Right atrium auricular region (tissue), 2 donors: ENCODE results near the gene NOD1. TPM values are rescaled to one million over a fixed set of nuclear protein-coding genes. Genes with fewer than 3 reads are reported as not detected.
"Not testable (repeated sequence)": the region's sequence is repeated elsewhere in the genome, so short reads cannot be mapped to it uniquely, and the experiment has no call there.

Source experiments
- DNase-seq: peaks from one replicate; pipeline ENCODE4 v3.0.0-alpha.2; 2019; ENCODE audit warnings: low spot score
- H3K27ac ChIP-seq, 2 donors: fragments of 200-600 bp; sonication (generic); 1 replicate in 1 of 2; 2 replicates in 1 of 2; pipeline ENCODE4 v1.5.1; 2016 to 2019
- H3K27me3 ChIP-seq, 2 donors: fragments of 200-600 bp; sonication (generic); one replicate each; pipeline versions ENCODE4 v1.5.1 to v1.6.0; 2017 to 2019
- H3K36me3 ChIP-seq: fragments of 200-600 bp; sonication (generic); one replicate; pipeline ENCODE4 v1.5.1; 2016
- H3K4me1 ChIP-seq, 2 donors: fragments of 200-600 bp; sonication (generic); one replicate each; pipeline versions ENCODE4 v1.5.1 to v1.6.0; 2017 to 2019
- H3K4me3 ChIP-seq, 2 donors: fragments of 200-600 bp; sonication (generic); 1 replicate in 1 of 2; 2 replicates in 1 of 2; pipeline ENCODE4 v1.5.1; 2017 to 2019; ENCODE audit warnings: mild to moderate bottlenecking in 1 of 2, moderate library complexity in 1 of 2
- H3K9me3 ChIP-seq, 2 donors: fragments of 200-600 bp; sonication (generic); one replicate each; pipeline ENCODE4 v1.5.1; 2019
- total RNA-seq, 2 donors: library from RNA; depleted of rRNA; stranded (reverse); fragments of >200 nt; gene quantifications; one replicate each; pipeline ENCODE4 v1.1.0, GENCODE V29; 2016
- TF ChIP-seq, protein P1 (sequence below), 2 donors: fragments of 200-600 bp; sonication (generic); IDR thresholded peaks; one replicate each; pipeline ENCODE4 v1.5.1; 2019; ENCODE audit warnings: antibody characterized with exemption in 2 of 2

The NOD1 gene
- total RNA-seq, 2 donors from 2014 or later, result 9.0 to 11.2 TPM

DNA sequence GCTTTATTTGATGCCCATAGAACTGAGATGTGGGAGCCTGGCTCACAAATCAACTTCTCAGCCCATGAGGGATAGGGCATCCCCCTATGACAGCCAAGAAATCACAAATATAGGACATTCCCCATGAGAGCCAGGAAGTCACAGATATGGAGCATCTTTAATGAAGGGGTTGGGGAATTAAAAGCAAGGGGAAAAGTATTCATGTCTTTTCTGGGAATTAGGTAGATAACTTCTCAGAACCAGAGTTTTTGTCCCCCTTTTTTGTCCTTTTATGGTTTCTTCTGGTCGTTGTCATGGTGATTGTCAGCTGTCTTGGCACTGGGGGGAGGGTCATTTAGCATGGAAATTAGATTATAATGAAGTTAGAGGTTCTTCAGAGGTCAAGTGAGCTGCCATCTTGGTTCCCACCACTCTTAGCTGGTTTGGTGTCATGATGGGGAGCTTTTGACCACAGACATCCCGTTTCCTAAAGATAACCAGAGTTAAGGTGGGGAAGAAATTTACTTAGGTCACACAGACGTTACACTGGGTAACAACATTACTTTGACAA lies 56.9 kb downstream of the NOD1 start:
- H3K4me1 ChIP-seq, result no peaks in the 10 kb centered on the region
- H3K9me3 ChIP-seq, result no peaks in the 10 kb centered on the region
- DNase-seq, result no peak
- no peak overlapping the region for H3K4me3 ChIP-seq
- TF ChIP-seq, protein P1, sequence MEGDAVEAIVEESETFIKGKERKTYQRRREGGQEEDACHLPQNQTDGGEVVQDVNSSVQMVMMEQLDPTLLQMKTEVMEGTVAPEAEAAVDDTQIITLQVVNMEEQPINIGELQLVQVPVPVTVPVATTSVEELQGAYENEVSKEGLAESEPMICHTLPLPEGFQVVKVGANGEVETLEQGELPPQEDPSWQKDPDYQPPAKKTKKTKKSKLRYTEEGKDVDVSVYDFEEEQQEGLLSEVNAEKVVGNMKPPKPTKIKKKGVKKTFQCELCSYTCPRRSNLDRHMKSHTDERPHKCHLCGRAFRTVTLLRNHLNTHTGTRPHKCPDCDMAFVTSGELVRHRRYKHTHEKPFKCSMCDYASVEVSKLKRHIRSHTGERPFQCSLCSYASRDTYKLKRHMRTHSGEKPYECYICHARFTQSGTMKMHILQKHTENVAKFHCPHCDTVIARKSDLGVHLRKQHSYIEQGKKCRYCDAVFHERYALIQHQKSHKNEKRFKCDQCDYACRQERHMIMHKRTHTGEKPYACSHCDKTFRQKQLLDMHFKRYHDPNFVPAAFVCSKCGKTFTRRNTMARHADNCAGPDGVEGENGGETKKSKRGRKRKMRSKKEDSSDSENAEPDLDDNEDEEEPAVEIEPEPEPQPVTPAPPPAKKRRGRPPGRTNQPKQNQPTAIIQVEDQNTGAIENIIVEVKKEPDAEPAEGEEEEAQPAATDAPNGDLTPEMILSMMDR (IDR thresholded peaks at IDR 0.05), result no peak
- peaks cover 24% of the 10 kb centered on the region for H3K36me3 ChIP-seq
- H3K27ac ChIP-seq, result no peak overlapping the region
- H3K27me3 ChIP-seq, result no peaks in the 10 kb centered on the region

DNA sequence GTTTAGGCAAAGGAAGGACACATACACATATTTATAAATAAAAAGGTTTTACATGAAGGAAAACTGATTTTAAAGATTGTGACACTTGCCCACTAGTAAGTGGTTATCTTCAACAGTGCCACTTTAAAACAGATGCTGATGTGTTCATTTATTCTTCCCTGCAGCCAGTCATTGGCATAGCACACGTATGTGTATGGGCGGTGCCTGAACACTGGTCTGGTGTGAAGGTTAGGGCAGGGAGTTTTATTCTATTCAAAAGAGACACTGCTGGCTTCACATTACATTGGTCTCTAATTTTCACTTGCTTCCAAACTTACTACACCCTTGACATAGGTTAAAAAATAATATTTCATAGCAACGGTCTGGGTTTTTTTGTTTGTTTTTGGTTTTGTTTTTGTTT lies 57.9 kb downstream of the NOD1 start:
- no peaks in the 10 kb centered on the region for H3K9me3 ChIP-seq
- H3K4me3 ChIP-seq, result no peak overlapping the region
- peaks cover 20% of the 10 kb centered on the region for H3K36me3 ChIP-seq
- no peak for DNase-seq
- H3K27ac ChIP-seq, result no peak overlapping the region
- TF ChIP-seq, protein P1 (IDR thresholded peaks at IDR 0.05), result no peak
- H3K4me1 ChIP-seq, result no peaks in the 10 kb centered on the region
- H3K27me3 ChIP-seq, result no peaks in the 10 kb centered on the region

DNA sequence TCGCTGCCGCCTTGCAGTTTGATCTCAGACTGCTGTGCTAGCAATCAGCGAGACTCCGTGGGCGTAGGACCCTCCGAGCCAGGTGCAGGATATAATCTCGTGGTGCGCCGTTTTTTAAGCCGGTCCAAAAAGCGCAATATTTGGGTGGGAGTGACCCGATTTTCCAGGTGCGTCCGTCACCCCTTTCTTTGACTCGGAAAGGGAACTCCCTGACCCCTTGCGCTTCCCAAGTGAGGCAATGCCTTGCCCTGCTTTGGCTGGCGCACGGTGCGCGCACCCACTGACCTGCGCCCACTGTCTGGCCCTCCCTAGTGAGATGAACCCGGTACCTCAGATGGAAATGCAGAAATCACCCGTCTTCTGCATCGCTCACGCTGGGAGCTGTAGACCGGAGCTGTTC lies 58.5 kb downstream of the NOD1 start:
- not testable (repeated sequence) for DNase-seq

DNA sequence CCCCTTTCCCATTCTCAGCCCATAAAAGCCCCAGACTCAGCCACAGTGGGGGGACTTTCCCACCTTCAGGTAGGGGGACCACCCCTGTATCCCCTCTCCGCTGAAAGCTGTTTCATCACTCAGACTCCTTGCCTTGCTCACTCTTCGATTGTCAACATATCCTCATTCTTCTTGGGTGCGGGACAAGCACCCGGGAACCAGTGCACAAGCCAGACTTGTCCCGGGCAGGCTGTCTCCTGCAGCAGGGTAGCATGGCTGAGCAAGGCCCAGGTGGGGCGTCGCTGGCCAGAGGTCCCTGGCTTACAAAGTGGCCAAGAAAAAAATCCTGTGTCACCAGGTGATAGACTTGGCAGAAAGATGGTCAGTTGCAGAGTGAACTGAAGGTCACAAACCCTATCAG lies 64.7 kb downstream of the NOD1 start:
- Histone ChIP-seq H3K4me1 (no peaks in the 10 kb centered on the region), H3K27me3 (no peaks in the 10 kb centered on the region), H3K36me3 (no peaks in the 10 kb centered on the region), H3K9me3 (no peaks in the 10 kb centered on the region), H3K27ac (no peak overlapping the region), H3K4me3 (no peak overlapping the region)
- TF ChIP-seq, protein P1 (IDR thresholded peaks at IDR 0.05), result no peak
- no peak for DNase-seq

More for the DNA sequence above, 58.5 kb downstream of the NOD1 start:
- H3K4me3 ChIP-seq, H3K27me3 ChIP-seq, H3K9me3 ChIP-seq, H3K27ac ChIP-seq, H3K4me1 ChIP-seq: not testable (repeated sequence)
- H3K36me3 ChIP-seq, result peaks cover 14% of the 10 kb centered on the region

DNA sequence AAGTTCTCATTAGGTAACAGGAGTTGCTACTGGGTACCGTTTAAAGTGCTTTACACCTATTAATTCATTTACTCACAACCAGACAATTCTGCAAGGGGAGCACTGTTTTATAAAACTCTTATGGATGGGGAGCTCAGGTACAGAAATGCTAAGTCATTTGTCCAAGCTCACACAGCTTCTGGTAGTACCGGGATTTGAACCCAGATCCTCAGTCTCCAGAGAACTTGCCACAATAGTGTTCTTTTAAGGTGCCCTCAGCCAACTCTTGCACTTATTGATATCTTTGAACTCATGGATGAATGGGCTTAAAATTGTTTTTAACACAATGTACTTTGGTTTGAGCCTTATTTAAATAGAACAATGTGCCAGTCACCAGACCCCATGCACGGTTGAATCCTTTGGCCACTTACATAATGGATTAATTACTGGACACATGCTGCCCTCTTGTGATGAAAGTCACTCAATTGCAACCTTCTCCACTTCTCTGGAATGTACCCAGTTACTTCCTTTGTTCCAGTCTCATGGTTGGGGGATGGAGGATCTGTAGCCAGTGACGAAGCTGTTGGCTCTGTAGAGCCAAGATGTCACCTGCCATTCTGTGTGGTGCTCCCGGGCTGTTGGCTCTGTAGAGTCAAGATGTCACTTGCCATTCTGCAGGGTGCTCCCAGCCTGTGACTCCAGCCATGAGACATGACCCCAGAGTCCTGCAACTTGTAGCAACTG lies 65.6 kb downstream of the NOD1 start:
- TF ChIP-seq, protein P1 (IDR thresholded peaks at IDR 0.05), result peak; percentile 29 to 72

DNA sequence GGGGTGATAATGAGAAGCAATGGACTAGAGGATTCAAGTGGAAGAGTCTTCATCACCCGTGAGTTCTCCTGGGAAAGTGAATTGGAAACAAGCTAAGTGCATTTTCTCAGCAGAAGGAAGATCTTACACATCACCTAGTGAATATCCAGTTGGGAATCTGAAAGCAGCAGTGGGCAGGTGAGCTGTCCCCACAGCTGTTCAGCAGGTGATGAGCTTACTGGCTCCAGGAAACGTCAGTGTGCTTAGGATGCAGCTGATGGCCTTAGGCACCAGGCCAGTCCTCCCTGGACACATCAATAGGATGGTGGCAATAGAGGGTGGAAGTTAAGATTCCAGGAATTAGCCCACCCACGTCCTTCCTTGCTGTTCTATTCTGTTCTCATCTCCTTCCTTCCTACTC lies 66.7 kb downstream of the NOD1 start:
- Histone ChIP-seq H3K4me1 (no peaks in the 10 kb centered on the region), H3K27ac (no peak overlapping the region), H3K36me3 (no peaks in the 10 kb centered on the region), H3K9me3 (no peaks in the 10 kb centered on the region), H3K27me3 (no peaks in the 10 kb centered on the region), H3K4me3 (no peak overlapping the region)
- no peak for DNase-seq
- TF ChIP-seq, protein P1 (IDR thresholded peaks at IDR 0.05), result no peak

More for the DNA sequence above, 65.6 kb downstream of the NOD1 start:
- no peaks in the 10 kb centered on the region for H3K27me3 ChIP-seq
- H3K27ac ChIP-seq, result no peak overlapping the region
- H3K4me3 ChIP-seq, result no peak overlapping the region
- no peaks in the 10 kb centered on the region for H3K36me3 ChIP-seq
- no peaks in the 10 kb centered on the region for H3K9me3 ChIP-seq
- DNase-seq, result no peak
- no peaks in the 10 kb centered on the region for H3K4me1 ChIP-seq
